Gastroesophageal sphincter (tissue), 3 donors: Measurements from ENCODE around the gene FADS3.
A peak's percentile ranks its signal among the peaks of the same experiment; 100 is the strongest.

Experiments used
- POLR2A ChIP-seq, 2 donors: fragments of 450-650 bp; IDR thresholded peaks; one replicate each; pipeline ENCODE4 v1.6.1; 2017; ENCODE audit warnings: antibody characterized with exemption in 2 of 2, mild to moderate bottlenecking in 2 of 2, moderate library complexity in 1 of 2
- TF ChIP-seq, protein P1 (sequence below), 4 experiments: fragments of 200-600 bp in 2 of 4; fragments of 450-650 bp in 2 of 4; sonication (generic) in 1 of 4; IDR thresholded peaks; one replicate each; pipeline ENCODE4 v1.5.1; 2017 to 2019; ENCODE audit warnings: antibody characterized with exemption in 4 of 4, mild to moderate bottlenecking in 2 of 4, moderate library complexity in 2 of 4

GRCh38 chr11:61827571-61828378 lies 63.6 kb downstream of the FADS3 start, which contains the start of gene FADS2:
- TF ChIP-seq POLR2A (IDR thresholded peaks at IDR 0.05): peak; percentile 69 to 75
- TF ChIP-seq, protein P1, sequence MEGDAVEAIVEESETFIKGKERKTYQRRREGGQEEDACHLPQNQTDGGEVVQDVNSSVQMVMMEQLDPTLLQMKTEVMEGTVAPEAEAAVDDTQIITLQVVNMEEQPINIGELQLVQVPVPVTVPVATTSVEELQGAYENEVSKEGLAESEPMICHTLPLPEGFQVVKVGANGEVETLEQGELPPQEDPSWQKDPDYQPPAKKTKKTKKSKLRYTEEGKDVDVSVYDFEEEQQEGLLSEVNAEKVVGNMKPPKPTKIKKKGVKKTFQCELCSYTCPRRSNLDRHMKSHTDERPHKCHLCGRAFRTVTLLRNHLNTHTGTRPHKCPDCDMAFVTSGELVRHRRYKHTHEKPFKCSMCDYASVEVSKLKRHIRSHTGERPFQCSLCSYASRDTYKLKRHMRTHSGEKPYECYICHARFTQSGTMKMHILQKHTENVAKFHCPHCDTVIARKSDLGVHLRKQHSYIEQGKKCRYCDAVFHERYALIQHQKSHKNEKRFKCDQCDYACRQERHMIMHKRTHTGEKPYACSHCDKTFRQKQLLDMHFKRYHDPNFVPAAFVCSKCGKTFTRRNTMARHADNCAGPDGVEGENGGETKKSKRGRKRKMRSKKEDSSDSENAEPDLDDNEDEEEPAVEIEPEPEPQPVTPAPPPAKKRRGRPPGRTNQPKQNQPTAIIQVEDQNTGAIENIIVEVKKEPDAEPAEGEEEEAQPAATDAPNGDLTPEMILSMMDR (IDR thresholded peaks at IDR 0.05): peak in 3 of 4 experiments; percentile 5 to 42 (median 40)
